ENCODE results near the gene WWC2.

DNA sequence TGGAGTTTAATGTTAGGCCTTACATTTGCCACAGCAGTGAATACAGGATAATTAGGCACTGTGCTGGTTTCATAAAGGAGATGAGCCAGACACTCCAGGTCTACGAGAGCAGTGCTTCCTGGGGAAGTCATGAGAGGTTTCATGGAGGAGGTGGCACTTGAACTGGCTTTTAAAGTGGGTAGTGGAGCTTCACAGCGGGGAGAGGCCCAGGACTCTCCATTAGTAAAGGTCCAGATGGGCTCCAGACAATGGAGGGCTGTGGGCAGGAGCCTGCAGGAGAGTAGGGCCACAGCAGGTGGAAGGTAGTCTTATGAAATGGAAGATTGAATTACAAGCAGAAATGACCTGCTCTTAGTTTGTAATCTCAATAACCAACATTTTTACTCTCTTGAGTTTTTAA lies 192.0 kb downstream of the WWC2 start:
- TF ChIP-seq EZH2 (IDR thresholded peaks at IDR 0.05) (no peak), POLR2AphosphoS5 (IDR thresholded peaks at IDR 0.05; ENCODE audit: low read depth, low read length) (no peak), CTCF (IDR thresholded peaks at IDR 0.05 in 2 of 3, conservative IDR thresholded peaks at IDR 0.05 in 1 of 3; ENCODE audit: borderline replicate concordance in 1 of 3, insufficient read depth in 1 of 3, low read depth in 2 of 3, low read length in 2 of 3) (no peak), ZNF274 (IDR thresholded peaks at IDR 0.05; ENCODE audit: low read depth, low read length) (no peak), YY1 (IDR thresholded peaks at IDR 0.05; ENCODE audit: extremely low read depth, insufficient replicate concordance, low read depth, low read length) (no peak), RAD21 (IDR thresholded peaks at IDR 0.05; ENCODE audit: low read depth) (no peak), FOSL1 (IDR thresholded peaks at IDR 0.05; ENCODE audit: low read depth) (no peak), ATF3 (IDR thresholded peaks at IDR 0.05) (no peak)
